Parathyroid adenoma (tissue), 2 donors: ENCODE measurements around the gene EGFL8.

ENCODE experiments used
- H2AFZ ChIP-seq: fragments of 300-600 bp; sonication (generic); one replicate; pipeline ENCODE4 v1.7.0; 2017; ENCODE audit warnings: antibody characterized with exemption, mild to moderate bottlenecking
- H3K27ac ChIP-seq: fragments of 300-600 bp; sonication (generic); one replicate; pipeline ENCODE4 v1.7.0; 2017
- H3K27me3 ChIP-seq: fragments of 300-600 bp; sonication (generic); one replicate; pipeline ENCODE4 v1.7.0; 2017; ENCODE audit warnings: low read length; ENCODE audit not compliant: control insufficient read depth, insufficient read depth
- H3K36me3 ChIP-seq: fragments of 300-600 bp; sonication (generic); one replicate; pipeline ENCODE4 v1.7.0; 2017; ENCODE audit warnings: low read length; ENCODE audit not compliant: control insufficient read depth, insufficient read depth
- H3K4me1 ChIP-seq: fragments of 300-600 bp; sonication (generic); one replicate; pipeline ENCODE4 v1.7.0; 2017; ENCODE audit warnings: control low read depth
- H3K4me2 ChIP-seq: fragments of 300-600 bp; sonication (generic); one replicate; pipeline ENCODE4 v1.7.0; 2017; ENCODE audit warnings: low read length
- H3K4me3 ChIP-seq: fragments of 300-600 bp; sonication (generic); one replicate; pipeline ENCODE4 v1.7.0; 2017; ENCODE audit warnings: low read depth, low read length
- H3K79me2 ChIP-seq: fragments of 300-600 bp; sonication (generic); one replicate; pipeline ENCODE4 v1.7.0; 2017; ENCODE audit warnings: control low read depth
- H3K9ac ChIP-seq: fragments of 300-600 bp; sonication (generic); one replicate; pipeline ENCODE4 v1.7.0; 2017; ENCODE audit warnings: mild to moderate bottlenecking
- H3K9me3 ChIP-seq: fragments of 300-600 bp; sonication (generic); one replicate; pipeline ENCODE4 v1.7.0; 2017; ENCODE audit warnings: low read length; ENCODE audit not compliant: control insufficient read depth
- CTCF ChIP-seq: fragments of 300-600 bp; sonication (generic); IDR thresholded peaks from one replicate; pipeline ENCODE4 v1.7.0; 2017; ENCODE audit warnings: antibody characterized with exemption, mild to moderate bottlenecking
- donor health status: primary hyperparathyroidism.

The EGFL8 gene

GRCh38 chr6:32194388-32194787, 30.0 kb downstream of the EGFL8 start:
- H3K79me2 ChIP-seq, result peaks cover 4% of the 10 kb centered on the region
- H3K4me1 ChIP-seq, result peaks cover 4% of the 10 kb centered on the region
- H3K9ac ChIP-seq, result no peak overlapping the region
- peak overlapping the region; percentile 25 for H2AFZ ChIP-seq
- no peak for TF ChIP-seq CTCF
- H3K4me3 ChIP-seq, result no peak overlapping the region
- H3K36me3 ChIP-seq, result no peaks in the 10 kb centered on the region
- no peaks in the 10 kb centered on the region for H3K9me3 ChIP-seq
- no peaks in the 10 kb centered on the region for H3K27me3 ChIP-seq
- H3K4me2 ChIP-seq, result no peak overlapping the region
- H3K27ac ChIP-seq, result peak overlapping the region; percentile 98

- peaks cover 4% of the 10 kb centered on the region for H3K4me1 ChIP-seq
- H3K9me3 ChIP-seq, result no peaks in the 10 kb centered on the region
- peak overlapping the region; percentile 57 for H2AFZ ChIP-seq
- H3K27me3 ChIP-seq, result no peaks in the 10 kb centered on the region
- H3K4me2 ChIP-seq, result peak overlapping the region; percentile 95
- peak; percentile 39 for TF ChIP-seq CTCF
- no peak overlapping the region for H3K9ac ChIP-seq
- H3K4me3 ChIP-seq, result peak overlapping the region; percentile 82
- H3K27ac ChIP-seq, result peak overlapping the region; percentile 98
- H3K36me3 ChIP-seq, result no peaks in the 10 kb centered on the region
- peaks cover 4% of the 10 kb centered on the region for H3K79me2 ChIP-seq
Observed at GRCh38 chr6:32194825-32195651, 30.6 kb downstream of the EGFL8 start.

GRCh38 chr6:32195652-32195901, 31.2 kb downstream of the EGFL8 start:
- H3K4me2 ChIP-seq, result no peak overlapping the region
- H3K27me3 ChIP-seq, result no peaks in the 10 kb centered on the region
- H3K9me3 ChIP-seq, result no peaks in the 10 kb centered on the region
- peak overlapping the region; percentile 82 for H3K4me3 ChIP-seq
- peaks cover 4% of the 10 kb centered on the region for H3K4me1 ChIP-seq
- H3K27ac ChIP-seq, result peak overlapping the region; percentile 98
- no peaks in the 10 kb centered on the region for H3K36me3 ChIP-seq
- no peak overlapping the region for H3K9ac ChIP-seq
- peak; percentile 50 for TF ChIP-seq CTCF
- H2AFZ ChIP-seq, result peak overlapping the region; percentile 93
- peaks cover 4% of the 10 kb centered on the region for H3K79me2 ChIP-seq

- Histone ChIP-seq H3K9ac (peak overlapping the region; percentile 94), H3K27me3 (no peaks in the 10 kb centered on the region), H3K79me2 (peaks cover under 1% of the 10 kb centered on the region), H3K36me3 (no peaks in the 10 kb centered on the region), H3K4me3 (peak overlapping the region; percentile 82), H3K27ac (peak overlapping the region; percentile 98), H2AFZ (peak overlapping the region; percentile 93), H3K9me3 (no peaks in the 10 kb centered on the region), H3K4me2 (peak overlapping the region; percentile 92), H3K4me1 (peaks cover under 1% of the 10 kb centered on the region)
- no peak for TF ChIP-seq CTCF
Observed at GRCh38 chr6:32195902-32196681, 31.7 kb downstream of the EGFL8 start.
